Ectodermal cell (in vitro differentiated cells): ENCODE results near the gene SLC35B2.

ENCODE experiments used
- H3K27ac ChIP-seq: 2 replicates; pipeline ENCODE4 v1.7.0; 2013; ENCODE audit warnings: mild to moderate bottlenecking, low read depth, low read length; ENCODE audit not compliant: insufficient read depth, poor library complexity, severe bottlenecking
- H3K27me3 ChIP-seq: 2 replicates; pipeline ENCODE4 v1.7.0; 2013; ENCODE audit warnings: mild to moderate bottlenecking, low read length; ENCODE audit not compliant: insufficient read depth, control insufficient read depth, poor library complexity, severe bottlenecking
- H3K36me3 ChIP-seq: one replicate; pipeline ENCODE4 v1.7.0; 2013; ENCODE audit warnings: low read length; ENCODE audit not compliant: control insufficient read depth, insufficient read depth
- H3K4me1 ChIP-seq: one replicate; pipeline ENCODE4 v1.7.0; 2013; ENCODE audit warnings: low read length; ENCODE audit not compliant: control insufficient read depth, insufficient read depth
- H3K4me3 ChIP-seq: 2 replicates; pipeline ENCODE4 v1.7.0; 2013; ENCODE audit warnings: low read depth, low read length, control low read depth; ENCODE audit not compliant: insufficient read depth
- H3K9me3 ChIP-seq: 2 replicates; pipeline ENCODE4 v1.7.0; 2013; ENCODE audit warnings: mild to moderate bottlenecking, low read length, moderate library complexity; ENCODE audit not compliant: control insufficient read depth
- whole genome bisulfite sequencing, 2 experiments: methylation state at CpG; one replicate each; pipeline ENCODE4 v1.1.7; 2013; ENCODE audit warnings: missing lambda C conversion rate in 2 of 2; 5-methylcytosine and 5-hydroxymethylcytosine counted together

SLC35B2 gene

GRCh38 chr6:44298864-44299263, 41.5 kb upstream of the SLC35B2 start:
- H3K4me3 ChIP-seq, result no peak overlapping the region
- H3K36me3 ChIP-seq, result peaks cover 29% of the 10 kb centered on the region
- H3K27me3 ChIP-seq, result peaks cover 38% of the 10 kb centered on the region
- H3K9me3 ChIP-seq, result no peaks in the 10 kb centered on the region
- WGBS, 2 experiments, result 88 to 89% methylated on average over 3 of the region's 3 CpGs
- H3K27ac ChIP-seq, result no peak overlapping the region
- H3K4me1 ChIP-seq, result peaks cover 6% of the 10 kb centered on the region

GRCh38 chr6:44298055-44298803, 40.9 kb upstream of the SLC35B2 start:
- Histone ChIP-seq H3K4me3 (peak overlapping the region; percentile 57), H3K9me3 (no peaks in the 10 kb centered on the region), H3K27ac (no peak overlapping the region), H3K36me3 (peaks cover 27% of the 10 kb centered on the region), H3K27me3 (peaks cover 38% of the 10 kb centered on the region), H3K4me1 (peaks cover 6% of the 10 kb centered on the region)
- 53 to 57% methylated on average over 20 of the region's 20 CpGs for WGBS, 2 experiments

- H3K27ac ChIP-seq, result no peak overlapping the region
- WGBS, 2 experiments, result 1% methylated on average over 86 of the region's 86 CpGs
- H3K4me3 ChIP-seq, result peak overlapping the region; percentile 57
- H3K36me3 ChIP-seq, result peaks cover 19% of the 10 kb centered on the region
- peaks cover 43% of the 10 kb centered on the region for H3K27me3 ChIP-seq
- peaks cover 6% of the 10 kb centered on the region for H3K4me1 ChIP-seq
- no peaks in the 10 kb centered on the region for H3K9me3 ChIP-seq
These were observed 40.0 kb upstream of the SLC35B2 start for GRCh38 chr6:44297063-44298038.

GRCh38 chr6:44294832-44295791, 37.8 kb upstream of the SLC35B2 start:
- WGBS, 2 experiments, result 82 to 85% methylated on average over 7 of the region's 7 CpGs
- Histone ChIP-seq H3K27ac (no peak overlapping the region), H3K4me1 (peaks cover 6% of the 10 kb centered on the region), H3K9me3 (no peaks in the 10 kb centered on the region), H3K4me3 (no peak overlapping the region), H3K36me3 (peaks cover under 1% of the 10 kb centered on the region), H3K27me3 (peaks cover 64% of the 10 kb centered on the region)

GRCh38 chr6:44292661-44293365, 35.5 kb upstream of the SLC35B2 start:
- H3K27ac ChIP-seq, result no peak overlapping the region
- H3K9me3 ChIP-seq, result no peaks in the 10 kb centered on the region
- H3K27me3 ChIP-seq, result peaks cover 75% of the 10 kb centered on the region
- H3K4me1 ChIP-seq, result peaks cover 6% of the 10 kb centered on the region
- H3K36me3 ChIP-seq, result no peaks in the 10 kb centered on the region
- no peak overlapping the region for H3K4me3 ChIP-seq
- 89% methylated on average over 4 of the region's 4 CpGs for WGBS, 2 experiments

- Histone ChIP-seq H3K36me3 (no peaks in the 10 kb centered on the region), H3K4me1 (peaks cover 4% of the 10 kb centered on the region), H3K27me3 (peaks cover 75% of the 10 kb centered on the region), H3K4me3 (no peak overlapping the region), H3K27ac (no peak overlapping the region), H3K9me3 (no peaks in the 10 kb centered on the region)
- 79 to 80% methylated on average over 4 of the region's 4 CpGs for WGBS, 2 experiments
These were observed 34.5 kb upstream of the SLC35B2 start for GRCh38 chr6:44291841-44292240.

- H3K9me3 ChIP-seq, result no peaks in the 10 kb centered on the region
- H3K36me3 ChIP-seq, result no peaks in the 10 kb centered on the region
- 70% methylated on average over 7 of the region's 7 CpGs for WGBS, 2 experiments
- H3K4me3 ChIP-seq, result no peak overlapping the region
- H3K4me1 ChIP-seq, result no peaks in the 10 kb centered on the region
- H3K27me3 ChIP-seq, result peaks cover 74% of the 10 kb centered on the region
- no peak overlapping the region for H3K27ac ChIP-seq
These were observed 32.5 kb upstream of the SLC35B2 start for GRCh38 chr6:44289726-44290260.

GRCh38 chr6:44286747-44287146, 29.4 kb upstream of the SLC35B2 start:
- WGBS, 2 experiments, result 31 to 44% methylated on average over 2 of the region's 2 CpGs
- Histone ChIP-seq H3K27me3 (peaks cover 81% of the 10 kb centered on the region), H3K4me3 (no peak overlapping the region), H3K27ac (no peak overlapping the region), H3K36me3 (no peaks in the 10 kb centered on the region), H3K9me3 (no peaks in the 10 kb centered on the region), H3K4me1 (no peaks in the 10 kb centered on the region)

GRCh38 chr6:44286285-44286565, 28.9 kb upstream of the SLC35B2 start:
- Histone ChIP-seq H3K4me3 (no peak overlapping the region), H3K27me3 (peaks cover 81% of the 10 kb centered on the region), H3K36me3 (no peaks in the 10 kb centered on the region), H3K4me1 (no peaks in the 10 kb centered on the region), H3K27ac (no peak overlapping the region), H3K9me3 (no peaks in the 10 kb centered on the region)
- 85 to 86% methylated on average over 12 of the region's 12 CpGs for WGBS, 2 experiments
